ENCODE data around the gene AGAP1.

DNA sequence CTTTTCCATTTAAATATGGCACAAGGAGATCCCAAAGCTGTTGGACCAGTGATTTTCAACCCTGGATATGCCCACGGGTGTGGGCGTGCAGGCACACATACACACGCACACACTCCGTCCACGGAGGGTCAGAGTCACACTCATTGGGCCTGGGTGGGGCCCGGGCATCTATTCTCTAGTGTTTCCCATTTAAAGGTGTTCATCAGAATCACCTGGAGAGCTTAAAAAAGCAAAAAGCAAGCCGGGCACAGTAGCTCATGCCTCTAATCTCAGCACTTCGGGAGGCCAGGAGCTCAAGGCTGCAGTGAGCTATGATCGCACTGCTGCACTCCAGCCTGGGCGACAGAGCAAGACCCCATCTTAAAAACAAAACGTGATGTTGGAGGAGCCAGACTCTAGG, 345.4 kb downstream of the AGAP1 start:
- TF ChIP-seq POLR2A (IDR thresholded peaks at IDR 0.05; ENCODE audit: low read depth, low read length), result no peak
- no peak for TF ChIP-seq POLR2AphosphoS5 (IDR thresholded peaks at IDR 0.05; ENCODE audit: low read depth, low read length)

All from GM12892 (cell line).